SIG-M5 treated with dmso at 0.1 percent for 504 hours (cell line): ENCODE data around the gene HOXA2.

Experiments used
- DNase-seq: peaks from one replicate; lab custom pipeline; 2025; ENCODE audit not compliant: unreplicated experiment; lab: John Stamatoyannopoulos, UW

Gene HOXA2

GRCh38 chr7:27080844-27081436, 21.5 kb downstream of the HOXA2 start:
- no peak for DNase-seq

DNA sequence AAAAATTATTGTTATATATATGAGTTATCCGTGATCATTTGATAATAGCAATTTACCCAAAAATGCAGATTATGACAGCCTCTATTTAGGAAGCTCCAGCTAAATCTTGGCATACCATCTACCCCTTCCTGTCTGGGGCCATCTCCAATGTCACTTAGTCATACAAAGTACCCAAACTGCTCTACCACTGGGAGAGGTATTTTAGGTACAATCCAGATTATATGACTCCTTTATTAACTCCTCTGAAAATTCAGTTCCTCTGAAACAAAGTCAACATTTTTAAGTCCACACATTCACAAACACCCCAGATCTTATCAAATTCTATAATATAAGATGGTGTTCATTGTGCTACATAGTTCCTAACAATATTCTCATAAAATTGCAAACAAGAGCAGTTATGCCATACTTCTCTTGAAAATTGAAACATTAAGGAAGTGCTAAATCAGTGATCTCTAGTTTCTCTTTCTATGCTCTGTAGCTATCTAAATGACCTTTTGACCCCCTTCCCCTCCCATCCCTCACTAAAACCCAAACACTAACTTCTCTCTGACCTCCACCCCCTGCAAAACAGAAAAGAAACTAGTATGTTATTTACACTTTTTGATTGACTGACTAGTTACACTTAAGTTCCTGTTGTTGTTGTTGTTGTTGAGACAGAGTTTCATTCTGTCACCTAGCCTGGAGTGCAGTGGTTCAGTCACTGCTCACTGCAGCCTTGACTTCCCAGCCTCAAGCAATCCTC, 23.1 kb downstream of the HOXA2 start:
- DNase-seq = peak; percentile 64

DNA sequence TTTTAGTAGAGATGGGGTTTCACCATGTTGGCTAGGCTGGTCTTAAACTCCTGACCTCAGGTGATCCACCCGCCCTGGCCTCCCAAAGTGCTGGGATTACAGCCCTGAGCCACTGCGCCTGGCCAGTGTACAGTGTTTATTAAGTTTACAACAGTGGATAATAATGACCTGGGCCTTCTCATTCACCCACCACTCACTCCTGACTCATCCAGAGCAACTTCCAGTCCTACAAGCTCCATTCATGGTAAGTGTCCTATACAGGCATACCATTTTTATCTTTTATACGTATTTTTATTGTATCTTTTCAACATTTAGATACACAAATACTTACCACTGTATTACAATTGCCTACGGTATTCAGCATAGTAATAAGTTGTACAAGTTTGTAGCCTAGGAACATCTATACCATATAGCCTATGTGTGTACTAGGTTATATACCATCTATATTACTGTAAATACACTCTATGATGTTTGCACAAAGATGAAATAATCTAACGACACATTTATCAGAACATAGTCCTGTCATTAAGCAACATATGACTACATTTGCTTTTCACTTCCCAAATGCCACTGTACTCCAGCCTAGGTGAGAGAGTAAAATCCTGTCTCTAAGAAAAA, 23.8 kb downstream of the HOXA2 start:
- no peak for DNase-seq

DNA sequence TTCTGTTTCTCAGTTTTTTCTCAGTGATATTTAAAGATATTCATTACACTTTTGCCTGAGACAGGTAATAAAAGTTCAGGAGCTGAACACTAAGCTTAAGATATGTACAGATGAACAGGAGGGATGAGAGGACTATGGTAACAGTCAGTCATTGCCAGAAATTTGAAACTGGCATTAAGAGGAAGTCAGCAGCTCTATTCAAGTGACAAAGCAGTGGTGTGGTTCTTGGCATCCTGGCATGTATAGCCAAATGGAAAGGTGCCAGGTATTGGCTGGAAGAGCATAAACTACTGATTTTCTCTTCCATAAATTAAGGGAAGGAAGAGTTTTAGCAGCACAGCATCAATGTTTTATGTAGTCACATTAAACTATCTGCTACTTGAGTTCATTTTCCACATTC, 29.4 kb downstream of the HOXA2 start:
- peak; percentile 7 for DNase-seq

- DNase-seq = peak; percentile 70
These were observed 30.7 kb downstream of the HOXA2 start for GRCh38 chr7:27071622-27072390.

DNA sequence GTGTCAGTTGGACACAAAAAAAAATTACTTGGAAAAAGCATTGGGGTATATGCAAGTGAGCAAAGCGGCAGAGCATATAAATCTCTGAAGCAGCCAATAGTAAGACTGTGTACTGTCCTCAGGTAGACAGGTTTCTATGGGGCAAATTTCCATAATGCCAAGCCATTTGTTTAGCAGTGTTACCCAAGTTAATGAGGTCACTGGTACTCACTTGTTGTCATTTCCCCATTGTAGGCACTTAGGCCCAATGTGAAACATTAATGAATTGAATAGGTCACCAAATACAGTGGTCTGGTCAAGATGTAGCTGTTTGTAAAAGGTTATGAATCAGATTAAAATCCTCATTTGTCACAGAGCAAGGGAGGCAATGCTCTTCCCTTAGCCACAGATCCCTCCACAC, 34.2 kb downstream of the HOXA2 start:
- no peak for DNase-seq

DNA sequence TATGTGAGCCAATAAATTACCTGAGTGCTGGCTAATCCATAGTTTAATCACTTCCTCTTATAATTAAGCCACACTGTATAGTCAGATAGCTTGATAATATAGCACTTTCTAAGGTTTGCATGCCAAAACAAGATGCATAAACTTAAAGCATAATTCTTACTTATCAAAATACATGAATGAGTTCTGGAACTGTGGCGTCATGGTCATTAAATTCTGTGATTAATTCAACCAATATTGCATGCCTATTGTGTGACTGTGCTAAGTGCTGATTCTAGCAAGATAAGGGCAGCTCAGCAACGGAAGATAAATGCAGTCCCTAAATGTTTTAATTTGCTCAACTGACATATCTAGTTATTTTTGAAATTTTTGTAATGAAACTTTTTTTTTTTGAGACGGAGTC, 36.3 kb downstream of the HOXA2 start:
- no peak for DNase-seq

DNA sequence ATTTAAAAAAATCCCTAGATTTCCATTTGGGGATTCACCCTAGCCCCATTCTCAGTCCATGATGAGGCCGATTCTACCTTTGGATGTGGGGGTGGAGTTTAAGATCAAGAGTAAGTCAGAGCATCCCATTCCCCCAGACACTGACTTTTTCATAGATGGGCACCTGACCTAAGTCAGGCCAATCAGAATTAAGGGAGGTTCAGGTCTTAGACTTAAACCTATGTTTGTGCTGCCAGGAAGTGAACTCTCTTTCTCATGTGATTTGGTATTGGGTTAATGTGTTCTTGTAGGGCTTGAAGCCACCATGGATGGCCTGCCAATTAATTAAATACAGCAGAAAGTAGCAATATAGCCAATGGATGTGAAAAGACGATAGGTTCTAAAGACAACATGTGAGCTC, 36.8 kb downstream of the HOXA2 start:
- DNase-seq = no peak

GRCh38 chr7:27064661-27065060, 37.8 kb downstream of the HOXA2 start:
- no peak for DNase-seq

DNA sequence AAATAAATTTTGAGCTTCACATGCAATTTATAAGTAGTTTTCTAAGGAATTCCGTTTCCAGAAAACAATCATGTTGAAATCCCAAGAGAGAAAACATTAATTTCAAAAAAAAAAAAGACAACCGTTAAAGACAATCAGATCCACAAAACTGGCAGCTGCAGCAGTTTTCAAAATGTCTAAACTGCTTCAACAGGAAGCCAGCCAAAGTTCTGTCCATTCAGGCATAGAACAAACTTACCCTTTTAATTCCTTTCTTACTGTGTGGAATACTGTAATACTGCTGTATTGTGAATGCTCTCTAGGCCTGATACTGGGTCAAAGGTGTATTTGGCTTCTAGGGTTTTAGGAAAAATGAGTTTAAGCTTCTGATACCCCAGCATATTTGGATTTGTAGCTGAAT, 38.3 kb downstream of the HOXA2 start:
- no peak for DNase-seq

DNA sequence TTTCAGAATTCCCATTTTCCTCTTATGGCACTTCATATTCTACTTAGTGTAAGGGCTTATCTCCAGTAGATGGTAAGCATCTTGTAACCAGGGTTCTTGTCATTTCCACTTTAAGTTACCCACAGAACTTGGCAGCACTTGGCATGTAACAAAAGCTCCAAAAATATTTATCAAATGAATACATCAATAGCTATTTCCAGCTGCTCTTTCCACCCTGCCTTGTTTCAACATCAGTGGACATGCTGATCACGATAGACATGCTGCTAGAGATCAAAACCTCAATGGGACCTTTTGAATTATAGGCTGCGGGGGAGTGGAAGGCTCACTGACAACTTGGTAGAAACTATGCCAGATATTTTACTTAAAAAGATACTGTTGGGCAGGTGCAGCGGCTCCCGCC, 39.5 kb downstream of the HOXA2 start:
- DNase-seq = no peak

DNA sequence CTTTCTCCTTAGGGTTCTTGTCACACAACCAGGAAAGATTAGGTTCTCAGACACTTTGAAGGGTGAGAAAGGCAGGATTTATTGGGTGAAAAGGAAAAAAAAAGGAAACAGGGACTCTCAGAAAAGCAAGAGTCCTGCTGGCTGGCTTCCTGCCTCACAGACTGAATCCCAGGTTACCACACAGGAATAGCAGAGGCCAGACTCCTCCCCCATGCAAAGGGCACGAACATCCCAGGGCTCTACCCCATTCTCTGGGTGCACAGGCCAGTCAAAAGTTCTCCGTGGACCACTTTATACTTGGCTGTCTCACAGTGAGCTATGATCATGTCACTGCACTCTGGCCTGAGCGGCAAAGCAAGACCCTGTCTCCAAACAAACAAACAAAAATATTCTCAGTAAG, 49.3 kb downstream of the HOXA2 start:
- no peak for DNase-seq

- DNase-seq = no peak
These were observed 51.0 kb downstream of the HOXA2 start for GRCh38 chr7:27051451-27051850.
